Osteocyte (in vitro differentiated cells): ENCODE data around the gene SLC39A11. TPM values are rescaled to one million over a fixed set of nuclear protein-coding genes. Genes with fewer than 3 reads are reported as not detected.

Experiments
- DNase-seq: peaks from one replicate; pipeline ENCODE4 v3.0.0; 2021; ENCODE audit warnings: mixed read lengths; ENCODE audit not compliant: unreplicated experiment; ENCODE audit errors: extremely low spot score
- H3K27ac Mint-ChIP-seq: one replicate; pipeline ENCODE4 v1.8.0; 2021; ENCODE audit warnings: mild to moderate bottlenecking, mixed read lengths; ENCODE audit not compliant: unreplicated experiment
- H3K27me3 Mint-ChIP-seq: one replicate; pipeline ENCODE4 v1.8.0; 2021; ENCODE audit warnings: mixed read lengths; ENCODE audit not compliant: unreplicated experiment
- H3K36me3 Mint-ChIP-seq: one replicate; pipeline ENCODE4 v1.8.0; 2021; ENCODE audit warnings: mixed read lengths; ENCODE audit not compliant: unreplicated experiment
- H3K4me1 Mint-ChIP-seq: one replicate; pipeline ENCODE4 v1.8.0; 2021; ENCODE audit warnings: mixed read lengths; ENCODE audit not compliant: unreplicated experiment
- H3K4me3 Mint-ChIP-seq: one replicate; pipeline ENCODE4 v1.8.0; 2021; ENCODE audit warnings: mild to moderate bottlenecking, moderate library complexity, mixed read lengths; ENCODE audit not compliant: unreplicated experiment
- H3K9me3 Mint-ChIP-seq: one replicate; pipeline ENCODE4 v1.8.0; 2021; ENCODE audit warnings: mixed read lengths; ENCODE audit not compliant: unreplicated experiment
- total RNA-seq: library from RNA; stranded (reverse); gene quantifications from 2 replicates; pipeline ENCODE4 v1.2.1, GENCODE V29; 2021
- TF ChIP-seq, protein P1 (sequence below): fragments of 200-600 bp; sonication (generic); IDR thresholded peaks from 2 replicates; pipeline ENCODE4 v1.5.0; 2021; ENCODE audit warnings: antibody characterized with exemption, mild to moderate bottlenecking, moderate library complexity

The SLC39A11 gene
- total RNA-seq, 1 donor from 2014 or later, result 50.2 TPM

DNA sequence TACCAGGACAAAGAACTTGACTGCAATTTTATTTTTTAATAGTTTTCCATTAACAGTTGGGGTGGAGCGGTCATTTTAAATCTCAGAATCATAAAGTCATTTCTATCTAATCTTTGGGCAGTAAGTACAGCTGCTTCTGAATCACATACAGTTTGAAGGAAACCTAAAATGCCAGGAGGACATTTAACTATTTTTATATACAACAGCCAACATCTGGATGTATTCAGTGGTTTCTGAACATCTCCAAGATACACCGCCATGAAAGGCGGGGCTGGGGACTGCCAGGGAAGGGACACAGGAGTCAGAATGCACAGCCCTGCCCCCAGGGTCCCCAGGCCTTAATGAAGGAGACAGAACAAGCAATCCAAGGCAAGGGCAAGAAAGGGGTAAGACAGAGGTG, 392.3 kb downstream of the SLC39A11 start:
- H3K9me3 Mint-ChIP-seq, result no peaks in the 10 kb centered on the region
- H3K4me3 Mint-ChIP-seq, result no peak overlapping the region
- no peak overlapping the region for H3K27ac Mint-ChIP-seq
- H3K36me3 Mint-ChIP-seq, result peaks cover 5% of the 10 kb centered on the region
- TF ChIP-seq, protein P1, sequence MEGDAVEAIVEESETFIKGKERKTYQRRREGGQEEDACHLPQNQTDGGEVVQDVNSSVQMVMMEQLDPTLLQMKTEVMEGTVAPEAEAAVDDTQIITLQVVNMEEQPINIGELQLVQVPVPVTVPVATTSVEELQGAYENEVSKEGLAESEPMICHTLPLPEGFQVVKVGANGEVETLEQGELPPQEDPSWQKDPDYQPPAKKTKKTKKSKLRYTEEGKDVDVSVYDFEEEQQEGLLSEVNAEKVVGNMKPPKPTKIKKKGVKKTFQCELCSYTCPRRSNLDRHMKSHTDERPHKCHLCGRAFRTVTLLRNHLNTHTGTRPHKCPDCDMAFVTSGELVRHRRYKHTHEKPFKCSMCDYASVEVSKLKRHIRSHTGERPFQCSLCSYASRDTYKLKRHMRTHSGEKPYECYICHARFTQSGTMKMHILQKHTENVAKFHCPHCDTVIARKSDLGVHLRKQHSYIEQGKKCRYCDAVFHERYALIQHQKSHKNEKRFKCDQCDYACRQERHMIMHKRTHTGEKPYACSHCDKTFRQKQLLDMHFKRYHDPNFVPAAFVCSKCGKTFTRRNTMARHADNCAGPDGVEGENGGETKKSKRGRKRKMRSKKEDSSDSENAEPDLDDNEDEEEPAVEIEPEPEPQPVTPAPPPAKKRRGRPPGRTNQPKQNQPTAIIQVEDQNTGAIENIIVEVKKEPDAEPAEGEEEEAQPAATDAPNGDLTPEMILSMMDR, result no peak
- no peak for DNase-seq
- no peaks in the 10 kb centered on the region for H3K27me3 Mint-ChIP-seq
- peaks cover 22% of the 10 kb centered on the region for H3K4me1 Mint-ChIP-seq

DNA sequence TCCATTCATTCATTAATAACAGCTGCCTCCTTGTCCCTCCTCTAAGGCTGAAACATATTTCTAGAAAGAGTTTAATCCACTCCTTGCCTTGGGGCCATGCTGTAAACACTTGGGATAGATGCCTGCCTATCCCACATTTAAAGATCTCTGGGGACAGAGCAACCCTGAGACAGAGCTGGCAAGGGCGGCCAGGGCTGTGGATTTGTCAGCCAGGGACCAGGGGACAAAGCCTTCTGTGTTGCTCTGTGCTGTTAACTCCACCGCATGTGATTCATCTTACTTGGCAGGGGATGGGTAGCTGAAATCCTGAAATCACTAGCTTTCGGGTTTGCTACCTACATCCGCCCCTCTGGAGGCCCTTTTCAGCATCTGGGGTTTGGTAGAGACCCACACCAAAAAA, 392.9 kb downstream of the SLC39A11 start:
- DNase-seq, result no peak
- no peaks in the 10 kb centered on the region for H3K27me3 Mint-ChIP-seq
- no peak overlapping the region for H3K27ac Mint-ChIP-seq
- H3K9me3 Mint-ChIP-seq, result no peaks in the 10 kb centered on the region
- TF ChIP-seq, protein P1, result no peak
- peaks cover 7% of the 10 kb centered on the region for H3K36me3 Mint-ChIP-seq
- peaks cover 22% of the 10 kb centered on the region for H3K4me1 Mint-ChIP-seq
- H3K4me3 Mint-ChIP-seq, result no peak overlapping the region

DNA sequence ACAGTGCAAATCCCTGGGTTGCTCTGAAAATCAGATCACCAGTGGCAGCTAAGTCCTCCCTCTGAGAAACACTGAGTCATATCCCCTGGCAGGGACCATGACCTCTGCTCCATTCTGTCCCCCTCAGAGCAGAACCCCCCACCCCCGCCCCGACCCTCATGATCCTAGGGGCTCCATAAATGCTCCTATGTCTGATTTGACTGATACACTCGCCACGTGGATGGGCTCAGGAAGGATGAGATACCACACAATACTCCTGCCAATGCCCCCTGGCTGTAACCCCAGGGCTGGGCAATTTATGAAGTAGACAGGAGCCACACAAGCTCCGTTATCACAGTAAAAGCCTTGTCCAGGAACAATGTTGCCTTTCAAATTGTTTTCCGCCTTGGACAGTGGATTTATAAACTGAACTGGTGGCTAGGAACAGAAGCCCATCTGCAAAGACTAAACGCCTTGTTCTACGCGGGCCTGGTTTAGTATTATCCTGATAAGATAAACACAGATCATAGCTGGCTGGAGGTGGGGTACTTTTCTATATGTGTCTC, 394.8 kb downstream of the SLC39A11 start:
- no peak for DNase-seq
- Mint-ChIP-seq H3K4me3 (no peak overlapping the region), H3K36me3 (peaks cover 7% of the 10 kb centered on the region), H3K27me3 (no peaks in the 10 kb centered on the region), H3K27ac (no peak overlapping the region), H3K4me1 (peaks cover 31% of the 10 kb centered on the region), H3K9me3 (no peaks in the 10 kb centered on the region)
- TF ChIP-seq, protein P1, result no peak

DNA sequence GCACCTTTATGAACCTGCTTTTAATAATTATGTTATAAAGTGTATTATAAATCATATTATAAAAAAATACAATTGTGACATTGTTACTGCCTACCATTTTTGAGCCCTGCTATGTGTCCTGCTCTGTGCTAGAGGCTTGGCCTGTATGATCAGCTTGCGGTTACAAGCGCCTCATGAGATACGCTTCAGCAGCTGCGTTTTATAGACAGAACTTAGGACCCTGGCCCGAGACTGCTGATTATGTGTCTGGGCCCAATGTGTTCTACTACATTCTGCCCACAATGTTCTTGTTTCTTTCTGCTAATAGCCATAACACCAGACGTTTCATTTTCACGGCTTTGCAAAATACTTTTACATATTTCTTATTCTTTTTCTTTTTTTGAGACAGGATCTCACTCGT, 395.8 kb downstream of the SLC39A11 start:
- Mint-ChIP-seq H3K4me1 (peaks cover 37% of the 10 kb centered on the region), H3K4me3 (no peak overlapping the region), H3K27ac (no peak overlapping the region), H3K36me3 (peaks cover 7% of the 10 kb centered on the region), H3K9me3 (no peaks in the 10 kb centered on the region), H3K27me3 (no peaks in the 10 kb centered on the region)
- DNase-seq, result no peak
- TF ChIP-seq, protein P1, result no peak

DNA sequence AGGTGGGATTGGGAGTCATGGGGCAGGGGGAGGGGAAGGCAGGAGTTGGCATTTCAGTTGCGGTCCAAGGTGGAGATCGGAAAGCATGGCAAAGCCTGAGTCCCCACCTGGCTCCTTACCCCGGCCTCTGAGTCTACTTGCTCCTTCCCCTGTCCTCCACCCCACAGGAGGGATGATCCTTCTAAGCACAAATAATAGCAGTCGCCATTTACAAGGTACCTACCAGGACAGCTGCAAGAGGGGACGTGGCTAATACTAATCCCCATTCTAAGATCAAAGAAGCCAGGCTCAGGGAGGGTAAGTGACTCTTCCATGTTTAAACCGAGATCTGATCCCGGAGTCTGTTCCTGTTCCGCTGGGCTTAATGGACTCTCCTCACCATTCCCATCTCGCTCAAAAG, 396.3 kb downstream of the SLC39A11 start:
- no peak overlapping the region for H3K4me3 Mint-ChIP-seq
- DNase-seq, result no peak
- TF ChIP-seq, protein P1, result no peak
- no peaks in the 10 kb centered on the region for H3K27me3 Mint-ChIP-seq
- H3K36me3 Mint-ChIP-seq, result peaks cover 7% of the 10 kb centered on the region
- H3K9me3 Mint-ChIP-seq, result no peaks in the 10 kb centered on the region
- no peak overlapping the region for H3K27ac Mint-ChIP-seq
- peaks cover 43% of the 10 kb centered on the region for H3K4me1 Mint-ChIP-seq
